ENCODE data around the gene PLSCR2. TPM values are rescaled to one million over a fixed set of nuclear protein-coding genes. Genes with fewer than 3 reads are reported as not detected.
A peak's percentile ranks its signal among the peaks of the same experiment; 100 is the strongest.

Gene PLSCR2
- polyA plus RNA-seq, 3 donors: not detected

DNA sequence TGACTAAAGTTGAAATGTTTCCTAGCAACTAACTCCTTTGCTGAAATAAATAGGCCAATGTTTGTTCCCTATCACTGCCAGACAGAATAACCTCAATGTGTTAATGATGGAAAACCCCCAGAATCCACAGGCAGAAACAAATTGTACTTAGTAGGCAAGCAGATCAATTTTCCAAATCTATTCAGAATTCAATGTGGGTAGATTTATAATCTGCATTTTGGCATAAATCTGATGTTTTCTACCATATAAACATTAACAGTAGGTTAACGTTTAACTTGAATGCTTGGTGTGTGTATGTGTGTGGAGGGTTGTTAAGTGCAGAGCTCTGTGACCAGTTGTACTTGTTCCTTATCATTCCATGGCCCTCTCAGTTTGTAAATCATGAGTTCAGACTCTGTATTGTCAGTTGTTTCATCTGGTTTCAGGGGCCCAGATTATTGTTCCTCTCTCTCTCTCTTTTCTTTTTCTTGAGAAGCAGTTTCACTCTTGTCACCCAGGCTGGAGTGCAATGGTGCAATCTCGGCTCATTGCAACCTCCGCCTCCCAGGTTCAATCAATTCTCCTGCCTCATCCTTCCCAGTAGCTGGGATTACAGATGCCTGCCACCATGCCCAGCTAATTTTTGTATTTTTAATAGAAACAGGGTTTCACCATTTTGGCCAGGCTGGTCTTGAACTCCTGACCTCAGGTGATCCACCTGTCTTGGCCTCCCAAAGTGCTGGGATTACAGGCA is 42.2 kb upstream of the PLSCR2 start:
- Mint-ChIP-seq H3K27me3 (ENCODE audit: low read depth in 3 of 3) (peaks cover 0 to 1% (median 0%) of the 10 kb centered on the region in 3 donors), H3K4me3 (no peak overlapping the region), H3K36me3 (peaks cover 47 to 51% of the 10 kb centered on the region in 2 donors), H3K27ac (no peak overlapping the region), H3K4me1 (peaks cover 21% of the 10 kb centered on the region), H3K9me3 (peaks cover 0 to 2% (median 0%) of the 10 kb centered on the region in 7 donors)
- peak in 1 of 3 donors; percentile 33 for DNase-seq
- no peaks in the 10 kb centered on the region for H4K20me1 ChIP-seq (ENCODE audit: insufficient read depth, low read length)
- H3K4me3 ChIP-seq (replicated peaks in 1 of 3; ENCODE audit: low read depth in 2 of 3, low read length in 3 of 3): no peak overlapping the region
- peaks cover 27 to 51% of the 10 kb centered on the region in 2 donors for H3K36me3 ChIP-seq (replicated peaks in 1 of 2; ENCODE audit: control insufficient read depth in 1 of 2, insufficient read depth in 2 of 2, low read length in 2 of 2)
- TF ChIP-seq, protein P1, sequence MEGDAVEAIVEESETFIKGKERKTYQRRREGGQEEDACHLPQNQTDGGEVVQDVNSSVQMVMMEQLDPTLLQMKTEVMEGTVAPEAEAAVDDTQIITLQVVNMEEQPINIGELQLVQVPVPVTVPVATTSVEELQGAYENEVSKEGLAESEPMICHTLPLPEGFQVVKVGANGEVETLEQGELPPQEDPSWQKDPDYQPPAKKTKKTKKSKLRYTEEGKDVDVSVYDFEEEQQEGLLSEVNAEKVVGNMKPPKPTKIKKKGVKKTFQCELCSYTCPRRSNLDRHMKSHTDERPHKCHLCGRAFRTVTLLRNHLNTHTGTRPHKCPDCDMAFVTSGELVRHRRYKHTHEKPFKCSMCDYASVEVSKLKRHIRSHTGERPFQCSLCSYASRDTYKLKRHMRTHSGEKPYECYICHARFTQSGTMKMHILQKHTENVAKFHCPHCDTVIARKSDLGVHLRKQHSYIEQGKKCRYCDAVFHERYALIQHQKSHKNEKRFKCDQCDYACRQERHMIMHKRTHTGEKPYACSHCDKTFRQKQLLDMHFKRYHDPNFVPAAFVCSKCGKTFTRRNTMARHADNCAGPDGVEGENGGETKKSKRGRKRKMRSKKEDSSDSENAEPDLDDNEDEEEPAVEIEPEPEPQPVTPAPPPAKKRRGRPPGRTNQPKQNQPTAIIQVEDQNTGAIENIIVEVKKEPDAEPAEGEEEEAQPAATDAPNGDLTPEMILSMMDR (IDR thresholded peaks at IDR 0.05): no peak
- H3K27me3 ChIP-seq (ENCODE audit: control insufficient read depth in 2 of 2, insufficient read depth in 2 of 2, low read length in 2 of 2): no peaks in the 10 kb centered on the region
- no peak overlapping the region for H3K9ac ChIP-seq (ENCODE audit: insufficient read depth, low read length, poor library complexity, severe bottlenecking)
- no peak overlapping the region for H3K4me2 ChIP-seq (replicated peaks; ENCODE audit: extremely low read depth, low read length, poor library complexity, severe bottlenecking)
- 100% methylated on average over 2 of the region's 3 CpGs for WGBS (ENCODE audit: insufficient coverage)
- H3K4me1 ChIP-seq (ENCODE audit: control insufficient read depth in 1 of 2, insufficient read depth in 2 of 2, low read length in 2 of 2): peaks cover 11 to 14% of the 10 kb centered on the region in 2 donors
- no peak overlapping the region for H2AFZ ChIP-seq (ENCODE audit: insufficient read depth, low read depth, low read length, poor library complexity, severe bottlenecking)
- no peak overlapping the region for H3K27ac ChIP-seq (ENCODE audit: low read depth in 1 of 2, low read length in 2 of 2)
- intact Hi-C loops (cut with micrococcal nuclease): no loop called here
- H3K79me2 ChIP-seq (ENCODE audit: insufficient read depth, low read length): no peaks in the 10 kb centered on the region
- H3K9me3 ChIP-seq (replicated peaks in 1 of 2; ENCODE audit: control insufficient read depth in 1 of 2, insufficient read depth in 1 of 2, low read length in 2 of 2): no peaks in the 10 kb centered on the region

DNA sequence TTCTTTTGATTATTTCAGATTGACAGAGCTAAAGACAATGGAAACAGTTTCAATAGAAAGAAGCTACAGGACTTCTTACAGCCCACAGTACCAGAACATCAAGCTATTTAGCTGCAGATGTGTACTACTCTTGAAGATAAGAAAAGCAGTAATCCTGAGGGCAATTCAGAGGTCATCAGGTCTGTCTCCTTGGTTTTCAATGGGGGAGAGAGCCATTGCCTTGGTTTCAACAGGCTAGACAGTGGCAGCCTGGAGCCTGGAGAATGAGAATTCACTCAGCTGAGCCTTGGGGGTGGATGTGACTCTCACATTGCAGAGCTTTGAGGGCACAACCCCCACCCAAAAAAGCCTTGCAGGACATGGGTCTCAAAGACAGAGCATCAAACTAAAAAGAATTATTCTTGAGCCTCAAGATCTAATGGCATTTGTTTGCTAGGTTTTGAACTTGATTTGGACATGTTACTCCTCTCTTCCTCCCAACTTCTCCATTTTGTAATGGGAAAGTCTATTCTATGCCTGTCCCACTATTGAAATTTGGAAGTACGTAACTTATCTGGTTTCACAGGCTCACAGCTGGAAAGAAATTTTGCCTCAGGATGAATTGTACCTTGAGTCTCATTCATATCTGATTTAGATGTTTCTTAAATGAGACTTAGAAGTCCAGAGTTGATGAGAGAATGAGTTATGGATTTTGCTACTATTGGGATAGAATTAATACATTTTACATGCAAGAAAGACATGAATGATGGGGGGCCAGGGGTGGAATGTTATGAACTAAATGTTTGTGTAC is 38.2 kb upstream of the PLSCR2 start:
- Histone ChIP-seq H3K36me3 (replicated peaks in 1 of 2; ENCODE audit: control insufficient read depth in 1 of 2, insufficient read depth in 2 of 2, low read length in 2 of 2) (peaks cover 0 to 15% of the 10 kb centered on the region in 2 donors), H3K4me3 (replicated peaks in 1 of 3; ENCODE audit: low read depth in 2 of 3, low read length in 3 of 3) (peak overlapping the region in 1 of 3 experiments; percentile 19), H2AFZ (ENCODE audit: insufficient read depth, low read depth, low read length, poor library complexity, severe bottlenecking) (no peak overlapping the region), H3K27me3 (ENCODE audit: control insufficient read depth in 2 of 2, insufficient read depth in 2 of 2, low read length in 2 of 2) (no peaks in the 10 kb centered on the region), H3K79me2 (ENCODE audit: insufficient read depth, low read length) (no peaks in the 10 kb centered on the region), H3K9ac (ENCODE audit: insufficient read depth, low read length, poor library complexity, severe bottlenecking) (no peak overlapping the region), H3K27ac (ENCODE audit: low read depth in 1 of 2, low read length in 2 of 2) (peak overlapping the region in 1 of 2 donors; percentile 63), H4K20me1 (ENCODE audit: insufficient read depth, low read length) (no peaks in the 10 kb centered on the region), H3K4me1 (ENCODE audit: control insufficient read depth in 1 of 2, insufficient read depth in 2 of 2, low read length in 2 of 2) (peaks cover 17 to 23% of the 10 kb centered on the region in 2 donors), H3K9me3 (replicated peaks in 1 of 2; ENCODE audit: control insufficient read depth in 1 of 2, insufficient read depth in 1 of 2, low read length in 2 of 2) (no peaks in the 10 kb centered on the region), H3K4me2 (replicated peaks; ENCODE audit: extremely low read depth, low read length, poor library complexity, severe bottlenecking) (peak overlapping the region; percentile 12)
- no CpG with 5 or more reads among the region's 1 CpG for WGBS (ENCODE audit: insufficient coverage)
- DNase-seq: no peak
- H3K27ac Mint-ChIP-seq: peak overlapping the region in 6 of 7 donors; percentile 79 to 91 (median 84)
- TF ChIP-seq, protein P1 (IDR thresholded peaks at IDR 0.05): no peak
- intact Hi-C loops (cut with micrococcal nuclease): loop anchor here in 1 of 2 donors (10.0 kb wide), 1 partner anchor 47 kb away; no protein-coding TSS in a partner anchor
- peaks cover 0 to 3% (median 1%) of the 10 kb centered on the region in 7 donors for H3K9me3 Mint-ChIP-seq
- no peaks in the 10 kb centered on the region for H3K27me3 Mint-ChIP-seq (ENCODE audit: low read depth in 3 of 3)
- peaks cover 15 to 20% of the 10 kb centered on the region in 2 donors for H3K36me3 Mint-ChIP-seq
- no peak overlapping the region for H3K4me3 Mint-ChIP-seq
- peaks cover 27% of the 10 kb centered on the region for H3K4me1 Mint-ChIP-seq

Data from CD14-positive monocyte (primary cell).